ENCODE results near the gene CDH9.

CDH9 gene, protein sequence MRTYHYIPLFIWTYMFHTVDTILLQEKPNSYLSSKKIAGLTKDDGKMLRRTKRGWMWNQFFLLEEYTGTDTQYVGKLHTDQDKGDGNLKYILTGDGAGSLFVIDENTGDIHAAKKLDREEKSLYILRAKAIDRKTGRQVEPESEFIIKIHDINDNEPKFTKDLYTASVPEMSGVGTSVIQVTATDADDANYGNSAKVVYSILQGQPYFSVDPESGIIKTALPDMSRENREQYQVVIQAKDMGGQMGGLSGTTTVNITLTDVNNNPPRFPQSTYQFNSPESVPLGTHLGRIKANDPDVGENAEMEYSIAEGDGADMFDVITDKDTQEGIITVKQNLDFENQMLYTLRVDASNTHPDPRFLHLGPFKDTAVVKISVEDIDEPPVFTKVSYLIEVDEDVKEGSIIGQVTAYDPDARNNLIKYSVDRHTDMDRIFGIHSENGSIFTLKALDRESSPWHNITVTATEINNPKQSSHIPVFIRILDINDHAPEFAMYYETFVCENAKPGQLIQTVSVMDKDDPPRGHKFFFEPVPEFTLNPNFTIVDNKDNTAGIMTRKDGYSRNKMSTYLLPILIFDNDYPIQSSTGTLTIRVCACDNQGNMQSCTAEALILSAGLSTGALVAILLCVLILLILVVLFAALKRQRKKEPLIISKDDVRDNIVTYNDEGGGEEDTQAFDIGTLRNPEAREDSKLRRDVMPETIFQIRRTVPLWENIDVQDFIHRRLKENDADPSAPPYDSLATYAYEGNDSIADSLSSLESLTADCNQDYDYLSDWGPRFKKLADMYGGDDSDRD

DNA sequence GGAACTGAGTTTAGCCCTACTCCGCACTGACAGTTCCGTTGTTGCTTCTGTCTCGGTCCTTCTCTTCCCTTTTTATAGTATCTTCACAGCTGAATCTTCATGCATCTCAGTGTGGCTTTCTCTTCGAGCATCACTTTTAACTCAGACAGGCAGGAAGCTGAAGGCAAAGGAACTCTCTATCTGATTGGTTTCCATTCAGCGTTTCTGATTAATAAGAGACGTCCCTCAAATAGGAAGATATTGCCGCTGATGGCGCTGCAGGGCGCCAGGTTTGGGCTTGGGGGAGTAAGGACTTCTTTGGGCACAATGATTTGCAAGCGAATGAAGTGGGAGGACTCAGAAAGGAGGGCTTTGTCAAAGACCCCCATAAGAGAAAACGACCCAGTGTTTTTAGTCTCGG is at the start of gene CDH9:
TSS of gene CDH9 (minus strand) at position 111 of the 400 bp plus-strand sequence. CDS start 50,253 bp downstream, outside the sequence.
- DNase-seq: no peak

DNA sequence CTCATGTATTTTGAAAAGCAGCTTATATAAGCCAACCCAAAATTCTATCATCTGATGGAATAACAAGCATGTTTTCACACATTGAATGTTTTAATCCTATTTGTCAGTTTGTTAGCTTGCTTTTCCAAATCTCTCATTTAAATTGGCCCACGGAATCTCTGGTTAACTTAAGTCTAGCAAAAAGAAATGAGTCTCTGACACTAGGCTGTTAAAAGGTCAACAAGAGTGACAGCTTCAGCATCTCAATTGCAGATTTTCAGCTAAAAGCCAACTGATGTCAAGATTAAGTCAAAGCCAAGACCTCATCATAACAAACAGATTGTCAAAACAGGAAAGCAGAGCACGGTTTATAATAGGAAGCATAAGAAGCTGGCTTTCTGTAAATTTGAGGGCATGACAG is 49.4 kb upstream of the CDH9 start:
- DNase-seq: no peak

DNA sequence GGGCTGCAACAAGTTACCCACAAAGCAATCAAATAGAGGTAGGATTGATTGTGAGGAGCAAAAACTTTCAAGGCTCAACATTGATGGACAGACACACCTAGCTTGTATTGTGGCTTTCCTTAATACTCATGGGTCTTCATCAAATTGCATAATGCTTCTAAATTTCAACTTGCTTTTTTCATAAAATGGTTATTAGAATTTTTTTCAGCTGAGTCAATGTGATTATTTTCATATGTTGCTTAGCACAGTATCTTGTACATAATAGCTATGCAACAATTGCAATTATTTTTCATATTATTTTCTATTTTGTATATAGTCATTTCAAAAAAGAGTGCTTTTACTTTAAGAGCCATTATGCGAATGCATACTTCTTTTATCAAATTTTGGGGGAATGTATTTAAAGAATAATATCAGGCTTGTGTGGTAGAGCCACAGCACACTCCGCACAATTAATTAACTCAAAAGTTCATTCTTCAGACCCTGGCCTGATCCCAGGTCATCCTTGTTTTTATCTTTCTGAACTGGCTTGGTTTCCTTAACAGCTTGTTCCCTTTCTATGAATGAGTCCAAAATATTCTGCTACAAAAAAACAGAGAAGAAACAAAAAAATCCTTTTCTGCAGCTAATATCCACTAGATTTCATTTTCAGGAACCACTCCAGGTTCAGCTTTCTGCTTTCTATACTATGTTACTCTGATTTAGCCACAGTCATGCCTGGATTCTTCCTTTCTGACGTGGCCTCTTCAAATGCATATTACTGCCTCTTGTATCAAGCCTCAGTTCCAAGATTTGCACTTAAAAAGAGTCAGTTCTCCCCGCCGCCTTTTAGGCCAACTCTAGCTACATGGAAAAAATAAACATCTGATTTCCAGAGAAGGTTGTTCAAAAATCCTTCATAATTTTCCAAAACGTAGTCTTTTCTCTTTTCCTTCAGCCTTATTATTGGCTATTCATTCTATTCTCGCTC is 45.3 kb upstream of the CDH9 start:
- no peak for DNase-seq

DNA sequence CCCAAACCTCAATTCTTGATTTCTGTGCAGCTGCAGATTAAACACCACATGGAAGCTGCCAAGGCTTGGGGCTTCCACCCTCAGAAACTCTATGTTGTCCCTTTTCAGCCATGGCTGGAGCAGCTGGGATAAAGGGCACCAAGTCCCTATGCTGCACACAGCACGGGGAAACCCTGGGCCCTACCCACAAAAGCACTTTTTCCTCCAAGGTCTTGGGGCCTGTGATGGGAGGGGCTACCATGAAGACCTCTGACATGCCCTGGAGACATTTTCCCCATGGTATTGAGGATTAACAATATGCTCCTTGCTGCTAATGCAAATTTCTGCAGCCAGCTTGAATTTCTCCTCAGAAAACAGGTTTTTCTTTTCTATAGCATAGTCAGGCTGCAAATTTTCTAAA is 41.8 kb upstream of the CDH9 start:
- no peak for DNase-seq

DNA sequence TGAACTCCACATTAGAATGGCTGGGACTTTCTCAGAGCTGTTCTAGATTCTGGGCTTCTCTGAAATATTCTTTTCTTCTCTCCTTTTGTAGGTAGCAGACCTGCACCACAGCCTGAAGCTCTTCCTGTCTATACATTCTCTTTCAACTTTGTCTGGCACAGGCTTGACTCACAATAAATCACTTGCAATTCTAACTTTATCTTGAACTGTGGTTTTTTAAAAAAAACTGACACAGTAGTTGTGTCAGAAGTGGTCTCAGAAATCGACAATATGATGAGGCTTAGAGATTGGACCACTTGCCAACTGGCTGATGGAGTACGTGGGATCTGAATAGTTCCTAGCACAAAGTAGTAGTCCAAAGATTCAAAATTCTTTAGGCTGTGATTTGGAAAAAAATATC is 24.1 kb upstream of the CDH9 start:
- DNase-seq: no peak

DNA sequence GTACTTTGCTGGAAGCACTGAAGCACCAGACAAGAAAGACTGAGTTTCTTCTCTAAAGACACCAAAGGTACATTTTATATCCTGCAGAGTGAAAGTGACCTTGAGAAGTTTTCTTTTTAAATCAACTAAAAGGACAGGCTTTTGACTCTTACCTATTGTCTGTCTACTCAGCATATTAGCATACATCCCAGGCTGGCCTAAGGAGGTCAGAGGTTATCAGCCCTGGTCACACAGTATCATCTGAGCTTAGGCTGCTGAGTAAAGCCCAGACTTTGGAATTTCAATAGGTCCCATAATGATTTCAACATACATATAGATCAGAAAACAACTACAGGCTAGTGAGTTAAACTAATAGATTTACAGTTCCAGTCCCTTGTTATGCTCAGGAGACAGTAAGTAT is 10.1 kb upstream of the CDH9 start:
- DNase-seq: no peak

DNA sequence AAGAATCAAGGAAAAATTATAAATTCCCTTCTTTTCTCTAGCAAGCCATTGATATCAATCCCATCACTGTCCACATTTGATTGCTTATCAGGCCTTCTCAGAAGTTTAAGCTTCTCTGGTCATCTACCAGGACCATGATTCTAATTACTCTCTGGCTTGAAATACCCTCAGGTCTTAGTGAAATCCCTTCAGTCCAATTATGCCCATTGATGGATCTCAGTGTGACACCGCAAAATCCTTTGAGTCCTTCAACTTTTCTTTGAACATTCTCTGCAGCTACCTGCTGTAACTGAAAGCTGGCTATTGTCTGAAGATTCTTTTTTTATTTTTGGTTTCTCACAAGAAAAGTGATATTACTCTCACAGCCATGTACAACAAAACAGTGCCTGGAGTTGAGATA is 3.0 kb upstream of the CDH9 start:
- DNase-seq: no peak

DNA sequence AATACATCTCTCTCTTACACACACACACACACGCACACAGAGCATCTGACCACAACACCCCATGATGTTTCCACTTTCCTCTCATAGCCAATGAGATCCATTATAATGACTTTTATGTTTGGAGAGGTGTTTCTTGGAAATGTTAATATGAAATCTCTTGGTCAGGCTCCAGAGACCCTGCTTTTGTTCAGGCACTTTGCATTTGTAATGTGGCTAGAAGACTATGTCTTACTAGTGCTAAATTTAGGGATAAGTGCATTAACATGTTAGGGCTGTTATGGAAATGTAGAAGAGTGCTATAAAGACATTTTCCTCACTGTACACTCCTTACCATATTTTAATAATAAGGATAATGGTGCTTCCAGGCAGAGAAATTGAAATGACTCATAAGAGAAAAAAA is 3.8 kb downstream of the CDH9 start:
- no peak for DNase-seq

DNA sequence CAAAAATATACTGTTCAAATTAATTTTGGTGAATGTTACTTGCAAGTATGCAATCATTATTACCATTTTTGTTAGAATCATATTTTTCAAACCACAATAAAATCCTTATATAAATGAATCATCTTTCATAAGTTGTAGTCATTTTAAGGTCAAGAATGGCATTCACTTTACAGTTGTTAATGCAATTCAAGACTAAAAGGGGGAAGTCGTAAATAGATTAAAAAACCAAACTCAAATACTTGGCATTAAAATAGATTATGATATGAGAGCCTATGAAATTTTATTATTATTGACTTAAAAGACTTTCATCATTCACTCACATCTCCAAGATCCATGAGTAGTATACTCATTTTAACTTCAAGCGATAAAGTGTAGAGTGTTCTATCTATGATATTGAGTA is 11.6 kb downstream of the CDH9 start:
- no peak for DNase-seq

DNA sequence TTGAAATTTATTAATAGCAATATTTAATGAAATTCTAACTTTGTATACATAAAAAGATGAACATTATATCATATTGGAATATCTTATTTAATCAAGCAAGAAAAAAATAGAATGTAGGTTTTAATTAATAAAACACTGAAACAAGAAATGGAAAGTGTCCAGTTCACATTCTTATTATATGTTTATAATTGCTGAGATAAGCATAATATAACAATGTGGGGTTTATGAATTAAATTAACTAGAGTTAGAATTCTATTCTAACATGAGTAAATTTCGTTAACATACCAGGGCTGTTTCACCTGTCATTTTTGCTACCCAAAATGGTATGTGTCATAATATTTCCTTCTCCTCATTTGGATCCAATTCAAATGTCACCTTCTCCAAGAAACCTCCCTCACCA is 12.3 kb downstream of the CDH9 start:
- DNase-seq: no peak

DNA sequence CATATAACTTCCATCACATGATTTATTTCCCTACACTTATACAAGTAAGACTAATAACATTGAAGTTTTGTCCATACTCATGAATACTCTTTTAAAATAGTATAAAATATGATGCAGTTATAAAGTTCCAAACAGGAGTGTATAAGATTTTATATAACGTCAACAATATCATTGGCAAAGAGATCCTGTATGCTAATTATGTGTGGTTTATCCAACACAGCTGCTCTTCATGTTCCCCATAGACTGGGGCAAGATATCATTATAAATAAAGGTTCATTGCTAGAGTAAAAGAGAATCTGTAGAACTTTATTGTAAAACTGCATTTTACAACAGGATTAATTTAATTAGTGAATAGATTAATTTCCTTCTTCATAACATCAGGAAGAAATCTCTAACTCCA is 16.9 kb downstream of the CDH9 start:
- DNase-seq: no peak

DNA sequence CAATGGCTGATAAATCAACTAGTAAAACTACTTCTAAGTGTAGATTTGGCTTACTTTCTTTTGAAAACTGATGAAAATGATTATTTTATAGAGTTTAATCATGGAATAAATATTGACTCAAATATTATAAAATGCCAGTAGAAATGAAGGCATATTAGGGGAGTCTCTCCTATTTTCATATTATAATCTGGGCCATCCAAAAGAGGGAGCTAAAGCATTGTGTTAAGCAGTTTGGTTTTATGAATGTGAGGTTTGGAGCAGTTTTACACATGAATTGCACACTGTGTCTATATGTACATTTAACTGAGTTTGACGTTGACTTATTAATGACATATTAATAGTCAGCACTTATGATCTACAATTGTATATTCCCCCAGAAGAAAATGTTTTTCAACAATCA is 17.4 kb downstream of the CDH9 start:
- no peak for DNase-seq

DNA sequence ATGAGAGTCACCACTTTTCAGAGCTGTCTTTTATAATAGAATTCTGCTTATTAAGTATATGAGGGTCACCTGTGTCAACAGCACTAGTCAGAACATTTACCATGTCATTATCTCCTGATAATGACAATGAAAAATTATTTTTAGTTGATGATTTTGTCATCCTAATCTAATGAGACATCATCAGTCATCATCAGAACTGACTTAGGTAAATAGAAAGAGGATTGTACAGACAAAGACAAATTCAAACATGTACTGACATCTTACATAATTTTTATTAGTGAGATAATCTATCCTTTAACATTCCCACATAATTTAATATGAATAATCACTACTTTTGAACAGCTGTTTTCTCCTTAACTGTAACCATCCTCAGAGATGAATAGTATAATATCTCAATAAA is 22.6 kb downstream of the CDH9 start:
- DNase-seq: no peak

DNA sequence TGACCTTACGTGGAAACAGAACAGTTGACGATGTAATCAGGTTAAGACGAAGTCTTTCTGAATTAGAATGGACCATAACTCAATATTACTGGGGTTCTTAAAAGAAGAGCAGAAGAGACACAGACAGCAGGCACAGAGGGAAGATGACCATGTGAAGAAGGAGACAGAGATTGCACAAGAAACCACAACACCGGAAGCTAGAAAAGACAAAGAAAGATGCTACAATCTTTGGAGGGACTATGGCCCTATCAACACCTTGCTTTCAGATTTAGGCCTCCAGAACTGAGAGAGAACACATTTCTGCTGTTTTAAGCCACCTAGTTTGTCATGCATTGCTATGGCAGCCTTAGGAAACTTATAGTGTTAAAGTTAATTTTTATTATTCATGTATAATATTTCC is 27.1 kb downstream of the CDH9 start:
- no peak for DNase-seq

DNA sequence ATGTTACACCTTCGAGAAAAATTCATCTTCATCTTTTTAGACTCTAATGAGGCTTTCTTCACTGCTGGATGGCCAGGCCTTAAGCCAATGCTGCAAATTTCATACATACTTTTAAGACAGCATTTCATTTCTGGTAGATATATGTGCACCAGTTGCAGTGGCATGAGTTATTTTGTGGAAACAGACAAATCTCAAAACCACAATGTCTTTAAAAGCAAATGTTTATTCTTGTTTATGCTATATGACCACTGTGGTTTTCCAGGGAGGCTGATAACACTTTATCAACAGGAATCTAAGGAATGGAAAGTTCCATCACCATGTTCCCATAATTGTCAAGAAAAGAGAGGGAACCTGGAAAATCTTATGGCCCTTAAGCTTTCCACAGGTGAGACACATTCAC is 27.7 kb downstream of the CDH9 start:
- no peak for DNase-seq

DNA sequence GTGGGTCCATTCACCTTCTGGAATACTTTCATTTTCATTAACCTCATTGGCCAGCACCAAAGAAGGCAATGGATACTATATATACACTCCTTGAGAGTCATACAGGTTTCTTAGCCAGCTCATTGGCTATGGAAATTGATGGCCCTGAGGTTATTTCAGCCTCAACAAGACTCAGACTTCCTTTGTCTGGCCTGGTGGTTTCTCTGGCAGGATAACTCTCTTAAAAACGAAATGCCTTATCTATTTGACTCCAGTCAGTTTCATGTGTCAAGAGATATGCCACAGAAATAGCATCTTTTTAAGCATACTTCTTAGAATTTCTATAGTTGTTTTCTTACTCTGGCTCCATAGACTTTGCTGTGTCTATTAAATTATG is 28.9 kb downstream of the CDH9 start:
- no peak for DNase-seq

DNA sequence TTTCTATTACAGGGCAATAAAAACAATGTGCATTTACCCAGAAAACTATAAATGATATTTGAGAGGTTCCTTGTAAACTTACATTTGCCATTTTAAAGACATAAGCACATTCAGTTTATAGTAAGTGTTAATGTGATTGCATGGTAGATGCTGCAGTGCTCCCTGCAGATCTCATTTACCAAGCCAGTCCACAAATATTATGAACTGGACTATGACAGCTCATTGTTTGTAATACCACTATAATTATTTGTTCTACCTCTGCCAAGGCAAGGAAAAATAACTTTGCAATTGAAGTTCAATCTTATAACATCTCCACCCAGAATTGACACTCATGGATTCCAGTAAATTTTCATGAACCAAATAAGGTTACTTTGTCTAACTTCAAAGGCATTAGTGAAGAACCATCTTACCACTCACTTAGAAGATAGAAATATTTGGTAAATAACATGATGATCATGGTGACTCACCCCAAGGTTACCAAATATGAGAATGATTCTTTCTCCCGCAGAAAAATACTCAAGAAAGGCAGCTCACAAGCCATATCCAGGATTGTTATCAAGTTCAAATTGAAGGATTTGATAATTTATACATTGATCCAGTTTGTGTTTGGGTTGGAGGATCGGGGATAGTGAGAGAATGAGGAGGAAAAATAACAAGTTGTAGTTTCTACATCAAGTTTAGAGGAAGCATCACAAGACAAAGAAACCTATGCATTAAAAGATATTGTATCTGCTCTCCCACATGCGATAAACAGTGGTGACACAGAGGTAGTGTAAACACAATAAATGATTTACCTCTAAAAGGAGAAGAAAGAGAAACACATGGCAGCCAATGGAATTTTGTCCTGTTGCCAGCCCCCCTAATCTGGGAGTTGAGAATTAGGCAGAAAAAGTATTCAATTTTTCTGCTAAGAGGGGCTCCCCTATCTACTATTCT is 29.5 kb downstream of the CDH9 start:
- no peak for DNase-seq

DNA sequence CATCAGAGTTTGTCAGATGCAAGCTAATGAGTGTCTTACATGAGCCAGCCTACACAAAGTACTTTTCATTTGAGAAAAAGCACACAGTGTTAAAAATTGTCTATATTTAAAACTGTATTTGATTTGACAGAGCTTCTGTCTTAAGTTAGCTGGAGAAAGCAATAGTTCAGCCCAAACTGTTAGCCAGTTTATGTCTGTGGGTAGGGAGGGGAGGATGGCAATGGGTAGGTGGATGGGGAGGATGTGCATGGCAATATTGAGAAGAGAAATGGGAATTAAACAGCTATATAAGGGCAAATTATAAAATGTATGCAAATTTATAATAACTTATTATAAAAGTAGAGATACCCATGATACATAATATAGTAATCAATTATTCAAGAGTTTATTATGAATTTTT is 31.3 kb downstream of the CDH9 start:
- no peak for DNase-seq

DNA sequence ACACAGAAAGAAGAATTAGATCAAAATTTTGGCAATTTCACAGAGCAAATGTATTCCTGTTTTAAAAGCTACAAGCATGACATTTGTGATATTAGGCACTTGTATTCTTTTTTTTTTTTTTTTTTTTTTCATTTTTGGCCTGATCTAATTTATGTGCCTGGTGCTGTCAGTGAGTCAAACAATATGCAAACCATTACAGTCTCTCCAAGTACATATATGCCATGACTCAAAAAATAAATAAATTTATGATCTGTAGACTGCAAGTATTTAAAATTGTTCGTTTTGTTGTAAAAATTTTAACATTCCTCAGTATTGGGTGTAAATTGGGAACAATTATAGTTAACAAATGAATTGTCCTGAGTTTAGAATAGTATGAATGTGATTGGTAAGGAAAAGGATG is 51.4 kb downstream of the CDH9 start:
- DNase-seq: no peak

DNA sequence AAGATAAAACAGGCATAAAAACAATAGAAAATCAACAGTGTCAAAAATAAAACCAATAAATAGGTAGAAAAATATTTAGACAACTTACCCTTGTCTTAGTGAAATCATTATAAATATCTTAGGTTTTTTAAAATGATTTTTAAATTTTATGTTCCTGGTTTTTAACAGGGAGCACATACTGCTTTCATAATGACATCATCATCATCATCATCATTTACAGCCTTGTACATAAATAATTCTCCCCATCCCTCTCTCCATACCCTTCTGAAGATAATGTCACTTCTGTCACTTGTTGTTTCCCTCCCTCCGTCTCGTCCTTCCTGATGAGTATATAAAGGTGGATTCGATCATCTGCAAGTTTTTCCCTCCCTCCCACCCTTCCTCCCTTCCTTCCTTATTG is 56.6 kb downstream of the CDH9 start:
- DNase-seq: no peak

DNA sequence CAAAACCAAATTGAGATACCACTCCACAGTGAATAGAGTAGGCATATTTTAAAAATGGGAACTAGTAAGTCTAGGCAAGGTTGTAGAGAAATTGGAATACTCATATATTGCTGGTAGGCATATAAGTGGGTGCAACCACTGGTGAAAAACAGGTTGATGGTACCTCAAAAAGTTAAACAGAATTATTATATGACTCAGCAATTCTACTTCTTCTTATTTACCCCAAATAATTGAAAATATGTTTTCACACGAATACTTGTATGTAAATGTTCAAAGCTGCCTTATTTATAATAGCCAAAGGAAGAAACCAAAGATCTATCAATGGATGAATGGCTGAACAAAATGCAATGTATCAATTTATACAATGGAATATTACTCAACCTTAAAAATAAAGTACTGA is 79.1 kb downstream of the CDH9 start:
- no peak for DNase-seq

DNA sequence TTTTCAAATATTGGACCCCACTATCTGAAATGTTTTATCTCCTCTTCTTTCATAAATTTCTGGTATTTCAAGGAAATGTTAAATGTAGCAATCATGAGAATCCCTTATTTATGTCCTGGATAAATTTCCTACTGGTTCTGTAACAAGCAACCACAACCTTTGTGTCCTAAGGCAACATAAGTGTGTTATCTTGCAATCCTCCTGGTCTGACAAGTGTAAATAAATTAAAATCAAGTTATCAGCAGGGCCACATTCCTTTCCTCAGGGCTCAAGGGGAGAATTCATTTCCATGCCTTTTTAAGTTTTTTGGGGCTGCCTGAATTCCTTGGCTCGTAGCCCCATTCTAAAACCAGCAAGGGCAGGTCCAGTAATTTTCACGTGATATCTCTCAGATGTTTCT is 83.2 kb downstream of the CDH9 start:
- DNase-seq: no peak

All from stimulated activated CD8-positive, alpha-beta memory T cell treated with anti-CD3 and anti-CD28 coated beads, Interleukin-4, amount 100 ng/mL, for 48 hours (primary cell).